Stimulated activated CD4-positive, alpha-beta T cell treated with anti-CD3 and anti-CD28 coated beads, Interleukin-4, amount 100 ng/mL, for 24 hours (primary cell): Measurements from ENCODE around the gene ATP6V1E1.
"Not testable (repeated sequence)": the region's sequence is repeated elsewhere in the genome, so short reads cannot be mapped to it uniquely, and the experiment has no call there.

Experiments
- DNase-seq: peaks from one replicate; pipeline ENCODE4 v3.0.0-alpha.2; 2020

The ATP6V1E1 gene

GRCh38 chr22:17628406-17629172 lies at the start of gene ATP6V1E1:
TSS of gene ATP6V1E1 (minus strand) at chr22:17628749. CDS start at chr22:17628635, 114 bp downstream.
- DNase-seq: peak; percentile 96

DNA sequence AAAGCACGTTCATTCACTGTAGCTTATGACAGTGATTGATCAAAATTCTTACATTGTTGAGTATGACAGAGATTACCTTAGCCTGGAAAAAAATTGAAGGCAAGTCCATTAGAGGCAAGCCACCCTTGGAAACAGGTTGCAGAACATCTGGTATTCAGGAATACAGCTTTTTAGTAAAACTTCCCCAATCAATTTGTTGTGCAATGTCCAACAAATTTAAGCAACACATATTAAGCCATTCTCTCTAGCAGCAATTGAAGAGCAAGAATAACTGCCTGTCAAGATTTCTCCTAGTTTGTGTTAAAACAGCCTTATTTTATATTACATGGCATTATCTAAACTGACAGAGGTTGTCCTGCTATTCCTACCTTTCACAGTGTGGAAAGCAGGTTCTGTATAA lies 47.0 kb upstream of the ATP6V1E1 start:
- DNase-seq: no peak

DNA sequence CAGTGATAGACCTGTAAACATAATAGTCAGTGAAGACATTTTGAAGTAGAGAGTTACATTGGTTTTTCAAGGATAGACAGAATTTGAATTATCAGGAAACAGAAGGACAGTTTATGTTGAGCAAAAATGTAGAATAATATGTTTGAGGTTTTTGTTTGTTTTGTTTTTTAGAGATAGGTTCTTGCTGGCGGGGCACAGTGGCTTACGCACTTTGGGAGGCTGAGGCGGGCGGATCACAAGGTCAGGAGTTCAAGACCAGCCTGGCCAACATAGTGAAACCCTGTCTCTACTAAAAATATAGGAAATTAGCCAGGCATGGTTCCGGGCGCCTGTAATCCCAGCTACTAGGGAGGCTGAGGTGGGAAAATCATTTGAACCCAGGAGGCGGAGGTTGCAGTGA lies 45.6 kb upstream of the ATP6V1E1 start:
- DNase-seq: no peak

- peak; percentile 35 for DNase-seq
Observed at GRCh38 chr22:17672417-17672991, 44.0 kb upstream of the ATP6V1E1 start.

DNA sequence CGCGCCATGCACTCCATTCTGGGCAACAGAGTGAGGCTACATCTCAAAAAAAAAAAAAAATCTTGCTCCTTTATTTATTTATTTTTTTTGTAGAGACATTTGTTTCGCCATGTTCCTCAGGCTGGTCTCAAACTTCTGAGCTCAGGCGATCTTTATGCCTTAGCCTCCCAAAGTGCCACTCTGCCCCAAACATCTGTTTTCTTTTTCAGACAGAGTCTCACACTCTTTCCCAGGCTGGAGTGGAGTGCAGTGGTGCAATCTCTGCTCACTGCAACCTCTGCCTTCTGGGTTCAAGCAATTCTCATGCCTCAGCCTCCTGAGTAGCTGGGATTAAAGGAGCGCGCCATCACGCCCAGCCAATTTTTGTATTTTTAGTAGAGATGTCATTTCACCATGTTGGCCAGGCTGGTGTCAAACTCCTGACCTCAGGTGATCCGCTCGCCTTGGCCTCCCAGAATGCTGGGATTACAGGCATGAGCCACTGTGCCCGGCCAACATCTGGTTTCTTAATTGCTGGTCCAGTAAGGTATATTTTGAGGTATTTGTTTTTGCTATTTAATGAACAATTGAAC lies 43.1 kb upstream of the ATP6V1E1 start:
- DNase-seq: not testable (repeated sequence)

DNA sequence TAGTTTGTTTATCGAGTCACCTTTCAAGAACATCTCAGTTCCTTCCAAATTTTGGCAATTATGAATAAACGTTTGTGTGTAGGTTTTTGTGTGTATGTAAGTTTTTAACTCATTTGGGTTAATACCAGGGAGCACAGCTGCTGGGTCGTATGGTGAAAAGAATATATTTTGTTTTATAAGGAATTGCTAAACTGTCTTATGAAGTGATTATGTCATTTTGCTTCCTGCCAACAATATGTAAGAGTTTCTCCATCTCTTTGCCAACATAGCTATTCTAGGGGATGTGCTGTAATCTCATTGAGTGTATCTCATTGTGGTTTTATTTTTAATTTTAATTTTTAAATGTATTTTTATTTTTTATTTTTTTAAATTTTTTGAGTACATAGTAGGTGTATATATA lies 37.3 kb upstream of the ATP6V1E1 start:
- DNase-seq: no peak

GRCh38 chr22:17665248-17665647 lies 36.7 kb upstream of the ATP6V1E1 start:
- DNase-seq: no peak

GRCh38 chr22:17664414-17665055 lies 36.0 kb upstream of the ATP6V1E1 start:
- no peak for DNase-seq

- no peak for DNase-seq
Observed at GRCh38 chr22:17656870-17657395, 28.4 kb upstream of the ATP6V1E1 start.

GRCh38 chr22:17655289-17655688 lies 26.7 kb upstream of the ATP6V1E1 start:
- no peak for DNase-seq

DNA sequence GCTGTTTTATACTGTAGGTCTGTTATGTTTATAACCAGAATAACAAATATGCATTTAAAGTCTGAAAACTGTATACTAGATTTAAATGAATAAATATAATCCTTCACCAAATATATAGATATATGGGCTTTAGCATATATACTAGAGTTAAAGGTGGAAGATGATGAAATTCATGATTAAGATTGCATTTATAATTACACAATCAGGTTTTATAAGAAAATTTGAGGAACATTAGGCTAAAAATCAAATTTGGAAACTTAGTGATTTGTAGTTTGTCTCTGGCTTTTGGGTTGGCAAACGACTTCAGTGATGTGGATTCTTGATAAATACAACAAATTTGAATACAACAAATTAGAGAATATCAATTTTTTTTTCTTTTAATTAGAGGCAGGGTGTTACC lies 20.0 kb upstream of the ATP6V1E1 start:
- DNase-seq: no peak

DNA sequence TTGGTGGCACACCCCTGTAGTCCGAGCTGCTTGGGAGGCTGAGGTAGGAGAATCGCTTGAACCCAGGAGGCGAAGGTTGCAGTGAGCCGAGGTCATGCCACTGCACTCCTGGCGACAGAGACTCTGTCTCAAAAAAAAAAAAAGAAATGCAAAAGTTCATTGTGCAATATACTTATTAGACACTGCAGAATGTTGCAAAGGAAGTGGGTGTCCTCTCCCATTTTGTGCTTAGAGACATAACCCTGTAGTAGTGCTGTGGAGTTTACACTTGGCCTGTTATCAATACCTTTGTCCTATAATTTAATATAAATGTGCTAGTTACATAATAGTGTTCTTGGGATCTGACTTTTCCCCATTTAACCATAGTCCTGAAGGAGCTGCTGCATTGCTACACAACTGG lies 19.4 kb upstream of the ATP6V1E1 start:
- no peak for DNase-seq

DNA sequence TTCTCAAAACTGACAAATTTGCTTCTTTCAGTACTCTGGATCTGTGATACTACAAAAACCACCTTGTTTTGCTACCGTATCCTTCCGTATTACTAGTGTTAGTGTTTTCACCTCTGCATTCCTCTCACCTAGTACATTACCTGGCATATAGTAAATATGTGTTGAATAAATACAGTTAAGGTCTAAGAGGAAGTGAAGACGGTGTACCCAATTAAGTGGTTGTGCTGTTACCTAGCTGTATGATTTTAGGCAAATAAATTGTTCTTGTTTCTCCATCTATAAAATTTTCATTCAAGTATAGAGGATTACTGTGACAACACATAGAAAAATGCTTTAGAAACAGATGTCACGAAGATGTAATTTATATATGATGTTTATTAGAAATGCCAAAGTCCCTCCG lies 18.9 kb upstream of the ATP6V1E1 start:
- no peak for DNase-seq

- not testable (repeated sequence) for DNase-seq
Observed at GRCh38 chr22:17642357-17642756, 13.8 kb upstream of the ATP6V1E1 start.

GRCh38 chr22:17641269-17641668 lies 12.7 kb upstream of the ATP6V1E1 start:
- no peak for DNase-seq

DNA sequence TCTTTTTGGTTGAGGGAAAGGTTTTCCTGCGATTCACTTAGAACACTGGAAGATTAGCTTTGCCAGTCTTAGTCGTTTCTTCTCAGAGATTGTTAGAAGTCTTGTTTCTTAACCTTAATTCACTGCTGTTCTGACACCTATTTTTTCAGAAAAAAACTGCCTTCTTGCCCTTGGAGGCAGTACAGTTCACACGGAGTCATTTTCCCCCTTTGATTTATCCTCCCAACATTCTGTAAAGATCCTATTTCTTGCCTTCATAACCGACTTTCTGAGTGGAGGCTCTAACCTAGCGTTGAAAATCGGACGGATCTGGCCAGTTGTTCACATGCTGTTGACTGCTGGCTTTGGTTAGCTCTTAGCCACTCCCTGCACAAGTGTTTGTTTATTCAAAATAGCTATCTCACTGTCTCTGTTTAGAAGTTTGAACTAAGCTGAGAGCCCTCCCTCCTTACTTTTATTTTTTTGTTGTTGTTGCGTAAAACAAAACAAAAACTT lies 10.7 kb upstream of the ATP6V1E1 start:
- DNase-seq: peak; percentile 7

- DNase-seq: peak; percentile 89
Observed at GRCh38 chr22:17638432-17639246, 10.1 kb upstream of the ATP6V1E1 start, which contains the start of gene BCL2L13. TSS of gene BCL2L13 (plus strand) at chr22:17638757. CDS start at chr22:17655712, 16,955 bp downstream.

DNA sequence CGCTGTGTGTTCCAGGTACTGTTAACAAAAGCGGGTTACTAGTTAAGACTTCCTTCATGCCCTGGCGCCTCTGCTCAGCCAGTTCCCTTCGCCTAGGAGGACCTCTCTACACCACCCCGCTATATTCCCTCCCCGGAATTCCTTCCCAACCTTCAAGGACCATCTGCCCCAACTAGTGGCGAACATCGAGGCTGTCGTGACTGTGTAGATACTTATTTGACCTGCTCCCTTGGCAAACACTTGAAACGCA lies 9.6 kb upstream of the ATP6V1E1 start:
- DNase-seq: no peak

GRCh38 chr22:17637490-17638181 lies 9.1 kb upstream of the ATP6V1E1 start:
- no peak for DNase-seq

- DNase-seq: not testable (repeated sequence)
Observed at GRCh38 chr22:17636850-17637249, 8.3 kb upstream of the ATP6V1E1 start.

DNA sequence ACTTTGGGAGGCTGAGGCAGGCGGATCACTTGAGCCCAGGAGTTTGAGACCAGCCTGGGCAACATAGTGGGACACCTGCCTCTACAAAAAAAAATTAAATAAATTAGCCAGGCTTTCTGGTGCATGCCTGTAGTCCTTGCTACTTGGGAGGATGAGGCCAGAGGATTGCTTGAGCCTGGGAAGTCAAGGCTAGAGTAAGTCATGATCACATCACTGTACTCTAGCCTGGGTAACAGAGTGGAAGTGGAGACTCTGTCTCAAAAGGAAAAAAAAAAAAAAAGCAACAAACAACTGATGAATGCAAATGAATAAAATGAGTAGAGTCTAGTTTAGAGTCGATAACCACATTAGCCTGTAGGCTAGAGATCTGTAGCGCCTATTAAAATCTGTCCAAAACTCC lies 6.1 kb upstream of the ATP6V1E1 start:
- no peak for DNase-seq

- no peak for DNase-seq
Observed at GRCh38 chr22:17633998-17634323, 5.4 kb upstream of the ATP6V1E1 start.
